IMR-90 (cell line): ENCODE results near the gene ADGRG3. TPM values are rescaled to one million over a fixed set of nuclear protein-coding genes. Genes with fewer than 3 reads are reported as not detected.

Experiments used
- ATAC-seq: fragments of 200-7000 bp; cut with Tn5 transposase; 2 replicates; pipeline ENCODE4 v1.9.1; 2020; ENCODE audit warnings: low read depth, mild to moderate bottlenecking, moderate library complexity
- BruUV-seq: library from RNA; stranded (reverse); fragments of 400-500 nt; replicated peaks from 2 replicates; lab custom pipeline; 2021; lab: Mats Ljungman, UMichigan
- CTCF ChIA-PET: fragments of 300-600 bp; formaldehyde crosslinking; extraction: SDS; loops from one replicate; lab custom pipeline; 2021; ENCODE audit warnings: antibody characterized with exemption; lab: Yijun Ruan, JAX
- POLR2A ChIA-PET: fragments of 300-600 bp; sonication (Branson Sonifier 250); formaldehyde crosslinking; loops from one replicate; lab custom pipeline; 2022; ENCODE audit warnings: antibody characterized with exemption; ENCODE audit not compliant: unreplicated experiment; lab: Charles Lee
- DNase-seq: peaks from one replicate; pipeline ENCODE4 v3.0.0; 2013
- H2AFZ ChIP-seq: replicated peaks from 2 replicates; pipeline ENCODE3; 2013; ENCODE audit warnings: low read length, mild to moderate bottlenecking; ENCODE audit not compliant: poor library complexity
- H2AK5ac ChIP-seq: 2 replicates; pipeline ENCODE4 v1.6.1; 2013; ENCODE audit warnings: low read depth, low read length, inconsistent platforms
- H2AK9ac ChIP-seq: replicated peaks from 2 replicates; pipeline ENCODE3; 2013; ENCODE audit warnings: mild to moderate bottlenecking, low read depth, low read length, moderate library complexity; ENCODE audit not compliant: poor library complexity
- H2BK120ac ChIP-seq: 2 replicates; pipeline ENCODE4 v1.6.1; 2013; ENCODE audit warnings: low read depth, low read length, inconsistent platforms
- H2BK15ac ChIP-seq: 3 replicates; pipeline ENCODE4 v1.6.1; 2013; ENCODE audit warnings: low read depth, low read length, inconsistent platforms
- H2BK20ac ChIP-seq: 2 replicates; pipeline ENCODE4 v1.6.1; 2013; ENCODE audit warnings: low read depth, mild to moderate bottlenecking, inconsistent platforms, low read length, moderate library complexity
- H2BK5ac ChIP-seq: 2 replicates; pipeline ENCODE4 v1.6.1; 2013; ENCODE audit warnings: mild to moderate bottlenecking, low read depth, low read length, inconsistent platforms; ENCODE audit not compliant: poor library complexity, severe bottlenecking
- H3K14ac ChIP-seq: replicated peaks from 2 replicates; pipeline ENCODE4 v1.6.1; 2013; ENCODE audit warnings: low read depth, low read length, inconsistent platforms
- H3K18ac ChIP-seq: 2 replicates; pipeline ENCODE4 v1.6.1; 2013; ENCODE audit warnings: low read depth, low read length, control low read depth
- H3K23ac ChIP-seq: 2 replicates; pipeline ENCODE4 v1.6.1; 2013; ENCODE audit warnings: low read depth, low read length, inconsistent platforms
- H3K27ac ChIP-seq: 2 replicates; pipeline ENCODE4 v1.5.1; 2013; ENCODE audit warnings: mild to moderate bottlenecking, control low read depth, low read length; ENCODE audit not compliant: insufficient read depth
- H3K27me3 ChIP-seq: 2 replicates; pipeline ENCODE4 v1.6.1; 2013; ENCODE audit warnings: low read length; ENCODE audit not compliant: control insufficient read depth, insufficient read depth
- H3K36me3 ChIP-seq: 2 replicates; pipeline ENCODE4 v1.6.1; 2013; ENCODE audit warnings: low read length, mixed read lengths; ENCODE audit not compliant: control insufficient read depth, insufficient read depth
- H3K4ac ChIP-seq: 2 replicates; pipeline ENCODE4 v1.6.1; 2013; ENCODE audit warnings: low read depth, low read length, inconsistent platforms
- H3K4me1 ChIP-seq: 2 replicates; pipeline ENCODE4 v1.6.1; 2013; ENCODE audit warnings: low read length, mixed read lengths; ENCODE audit not compliant: control insufficient read depth, insufficient read depth
- H3K4me2 ChIP-seq: 2 replicates; pipeline ENCODE4 v1.6.1; 2013; ENCODE audit warnings: low read depth, mild to moderate bottlenecking, control low read depth, low read length, moderate library complexity
- H3K4me3 ChIP-seq: 2 replicates; pipeline ENCODE4 v1.5.1; 2013; ENCODE audit warnings: low read depth, mild to moderate bottlenecking, control low read depth, low read length, moderate library complexity; ENCODE audit not compliant: insufficient read depth
- H3K56ac ChIP-seq: 2 replicates; pipeline ENCODE4 v1.6.1; 2013; ENCODE audit warnings: low read length, inconsistent platforms; ENCODE audit not compliant: insufficient read depth; ENCODE audit errors: extremely low read depth
- H3K79me1 ChIP-seq, 2 experiments: 2 replicates each; pipeline ENCODE4 v1.6.1; 2013; ENCODE audit warnings: low read length in 2 of 2, inconsistent platforms in 1 of 2, low read depth in 1 of 2
- H3K9ac ChIP-seq: 2 replicates; pipeline ENCODE4 v1.6.1; 2013; ENCODE audit warnings: low read depth, low read length, control low read depth
- H3K9me1 ChIP-seq: 2 replicates; pipeline ENCODE4 v1.6.1; 2013; ENCODE audit warnings: low read length, inconsistent platforms; ENCODE audit not compliant: insufficient read depth
- H3K9me3 ChIP-seq: 2 replicates; pipeline ENCODE4 v1.6.1; 2013; ENCODE audit warnings: low read length; ENCODE audit not compliant: control insufficient read depth, insufficient read depth
- H4K20me1 ChIP-seq: 2 replicates; pipeline ENCODE4 v1.6.1; 2013; ENCODE audit warnings: low read length, inconsistent platforms; ENCODE audit not compliant: insufficient read depth
- H4K5ac ChIP-seq: 2 replicates; pipeline ENCODE4 v1.6.1; 2013; ENCODE audit warnings: mild to moderate bottlenecking, low read depth, low read length, control low read depth
- H4K8ac ChIP-seq, 2 experiments: 2 replicates each; pipeline ENCODE4 v1.6.1; 2013; ENCODE audit warnings: low read depth in 2 of 2, low read length in 2 of 2, control low read depth in 1 of 2, inconsistent platforms in 1 of 2
- H4K91ac ChIP-seq: 2 replicates; pipeline ENCODE4 v1.6.1; 2013; ENCODE audit warnings: low read depth, low read length, inconsistent platforms; ENCODE audit not compliant: insufficient read depth
- BHLHE40 ChIP-seq: fragments of 150-350 bp; IDR thresholded peaks from 2 replicates; pipeline ENCODE4 v1.6.1; 2016; ENCODE audit warnings: mild to moderate bottlenecking, low read depth, low read length
- CHD1 ChIP-seq: IDR thresholded peaks from 2 replicates; pipeline ENCODE4 v1.6.1; 2012; ENCODE audit warnings: low read depth, low read length, improper control_type of control experiment
- ELK1 ChIP-seq: fragments of 150-350 bp; IDR thresholded peaks from 2 replicates; pipeline ENCODE4 v1.6.1; 2016; ENCODE audit warnings: low read depth, mild to moderate bottlenecking, low read length, moderate library complexity, borderline replicate concordance
- FOS ChIP-seq: fragments of 150-350 bp; IDR thresholded peaks from 2 replicates; pipeline ENCODE4 v1.6.1; 2016; ENCODE audit warnings: low read depth, low read length
- MAFK ChIP-seq: IDR thresholded peaks from 2 replicates; pipeline ENCODE4 v1.6.1; 2012; ENCODE audit warnings: low read depth, low read length, improper control_type of control experiment
- MAZ ChIP-seq: IDR thresholded peaks from 2 replicates; pipeline ENCODE4 v1.6.1; 2012; ENCODE audit warnings: low read depth, mild to moderate bottlenecking, low read length, improper control_type of control experiment, moderate library complexity, borderline replicate concordance
- MXI1 ChIP-seq: IDR thresholded peaks from 2 replicates; pipeline ENCODE4 v1.6.1; 2012; ENCODE audit warnings: low read depth, mild to moderate bottlenecking, low read length, moderate library complexity, borderline replicate concordance
- POLR2A ChIP-seq: IDR thresholded peaks from 2 replicates; pipeline ENCODE4 v1.6.1; 2012; ENCODE audit warnings: mild to moderate bottlenecking, low read depth, low read length
- RAD21 ChIP-seq: IDR thresholded peaks from 2 replicates; pipeline ENCODE4 v1.6.1; 2012; ENCODE audit warnings: low read length, improper control_type of control experiment
- RFX5 ChIP-seq: IDR thresholded peaks from 2 replicates; pipeline ENCODE4 v1.8.0; 2012; ENCODE audit warnings: low read depth, mild to moderate bottlenecking, low read length, moderate library complexity
- WGBS, 2 experiments: methylation state at CpG; one replicate each; pipeline versions ENCODE4 v1.1.5 to v1.1.7; 2013; ENCODE audit warnings: missing lambda C conversion rate in 2 of 2; ENCODE audit not compliant: insufficient read length in 1 of 2; ENCODE audit errors: extremely low coverage in 2 of 2; 5-methylcytosine and 5-hydroxymethylcytosine counted together
- dilution Hi-C: fragments of 300-500 bp; cut with HindIII; formaldehyde crosslinking; loops from one replicate; pipeline ENCODE4 v1.14.3; 2018; ENCODE audit warnings: low sequenced_read_pairs; ENCODE audit not compliant: unreplicated experiment
- in situ Hi-C: fragments of 300-500 bp; cut with MboI; formaldehyde crosslinking; loops from 3 replicates; pipeline ENCODE4 v1.14.3; 2019; ENCODE audit warnings: low sequenced_read_pairs, inconsistent platforms, mixed read lengths
- intact Hi-C: fragments of 100-400 bp; cut with micrococcal nuclease; formaldehyde crosslinking; loops from 2 replicates; pipeline ENCODE4 v1.10.0; 2022
- polyA plus RNA-seq, 3 experiments: library from polyadenylated mRNA; depleted of rRNA; stranded (reverse); fragments of >200 nt; gene quantifications; 2 replicates each; pipeline ENCODE4 v1.2.3, GENCODE V29; 2012; ENCODE audit warnings: low replicate concordance in 1 of 3
- total RNA-seq: library from RNA; depleted of rRNA; stranded (reverse); fragments of >200 nt; gene quantifications from 2 replicates; pipeline ENCODE4 v1.2.3, GENCODE V29; 2012
- TF ChIP-seq, protein P1 (sequence below): fragments of 150-350 bp; IDR thresholded peaks from 2 replicates; pipeline ENCODE4 v1.6.1; 2017; ENCODE audit warnings: mild to moderate bottlenecking, antibody characterized with exemption, low read length, low read depth

Gene ADGRG3
- total and polyA plus RNA-seq, 2 of the 4 experiments (the other 2 are of a cell fraction): not detected

DNA sequence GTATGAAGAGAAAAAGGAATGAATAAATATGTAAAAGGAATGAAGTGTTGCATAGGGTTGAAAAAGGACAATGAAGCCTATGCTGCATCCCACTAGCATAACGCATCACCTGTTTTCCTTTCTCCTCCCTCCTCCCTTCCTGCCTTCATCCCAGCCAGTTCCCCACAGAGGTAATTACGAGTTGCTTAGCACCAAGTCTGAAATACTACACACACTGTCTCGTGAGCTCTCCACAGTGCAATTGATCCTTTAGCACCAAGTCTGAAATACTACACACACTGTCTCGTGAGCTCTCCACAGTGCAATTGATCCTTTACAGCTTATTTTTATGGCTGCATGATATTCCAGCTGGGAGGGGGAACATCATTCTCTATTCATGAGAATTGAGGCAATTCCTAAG is 25.4 kb downstream of the ADGRG3 start:
- TF ChIP-seq CHD1: no peak
- no peak for TF ChIP-seq MXI1
- TF ChIP-seq ELK1: no peak
- no peak for TF ChIP-seq FOS
- no peak for TF ChIP-seq BHLHE40
- no peak for TF ChIP-seq POLR2A
- TF ChIP-seq MAFK: no peak
- TF ChIP-seq RFX5: no peak
- no peak for TF ChIP-seq MAZ
- TF ChIP-seq, protein P1, sequence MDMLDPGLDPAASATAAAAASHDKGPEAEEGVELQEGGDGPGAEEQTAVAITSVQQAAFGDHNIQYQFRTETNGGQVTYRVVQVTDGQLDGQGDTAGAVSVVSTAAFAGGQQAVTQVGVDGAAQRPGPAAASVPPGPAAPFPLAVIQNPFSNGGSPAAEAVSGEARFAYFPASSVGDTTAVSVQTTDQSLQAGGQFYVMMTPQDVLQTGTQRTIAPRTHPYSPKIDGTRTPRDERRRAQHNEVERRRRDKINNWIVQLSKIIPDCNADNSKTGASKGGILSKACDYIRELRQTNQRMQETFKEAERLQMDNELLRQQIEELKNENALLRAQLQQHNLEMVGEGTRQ: no peak
- no peak for TF ChIP-seq RAD21
- H3K18ac ChIP-seq: no peak overlapping the region

More for the DNA sequence above, 25.4 kb downstream of the ADGRG3 start:
- intact Hi-C loops (no loop called here), in situ Hi-C loops (no loop called here), dilution Hi-C loops (no loop called here)
- BruUV-seq: no TSS peak
- POLR2A ChIA-PET: no interaction called here
- Histone ChIP-seq H2AK5ac (no peak overlapping the region), H2AFZ (no peak overlapping the region), H3K56ac (no peak overlapping the region), H3K36me3 (no peaks in the 10 kb centered on the region), H3K27ac (no peak overlapping the region), H3K4me3 (no peak overlapping the region), H3K27me3 (peaks cover 68% of the 10 kb centered on the region), H4K20me1 (no peaks in the 10 kb centered on the region), H3K23ac (no peak overlapping the region), H3K4ac (no peak overlapping the region), H4K5ac (no peak overlapping the region), H2BK15ac (no peak overlapping the region), H3K9me3 (no peaks in the 10 kb centered on the region), H4K8ac (no peak overlapping the region), H2BK20ac (no peak overlapping the region), H2BK120ac (no peak overlapping the region), H3K4me1 (no peaks in the 10 kb centered on the region), H3K79me1 (no peaks in the 10 kb centered on the region), H3K14ac (no peak overlapping the region), H3K4me2 (no peak overlapping the region), H2AK9ac (no peak overlapping the region), H3K9ac (no peak overlapping the region), H2BK5ac (no peak overlapping the region), H4K91ac (no peak overlapping the region), H3K9me1 (no peaks in the 10 kb centered on the region)
- CTCF ChIA-PET: no interaction called here
- ATAC-seq (no peak), DNase-seq (no peak)
- 14% methylated on average over 1 of the region's 4 CpGs; no CpG with 5 or more reads in 1 of the 2 experiments for WGBS, 2 experiments
